ENCODE data around the gene KIF5A. TPM values are rescaled to one million over a fixed set of nuclear protein-coding genes. Genes with fewer than 3 reads are reported as not detected.
"Not testable (repeated sequence)": the region's sequence is repeated elsewhere in the genome, so short reads cannot be mapped to it uniquely, and the experiment has no call there.

KIF5A gene
- total RNA-seq, 1 donor from 2014 or later: under 0.01 TPM

GRCh38 chr12:57583008-57583831, 33.4 kb downstream of the KIF5A start:
- DNase-seq (ENCODE audit: low read depth in 2 of 2): peak; percentile 87 to 91

GRCh38 chr12:57584050-57584449, 34.2 kb downstream of the KIF5A start:
- DNase-seq (ENCODE audit: low read depth in 2 of 2): no peak

GRCh38 chr12:57584690-57585089, 34.8 kb downstream of the KIF5A start:
- no peak for DNase-seq (ENCODE audit: low read depth in 2 of 2)

GRCh38 chr12:57585156-57585555, 35.3 kb downstream of the KIF5A start:
- no peak for DNase-seq (ENCODE audit: low read depth in 2 of 2)

GRCh38 chr12:57586128-57586527, 36.3 kb downstream of the KIF5A start:
- no peak for DNase-seq (ENCODE audit: low read depth in 2 of 2)

- no peak for DNase-seq (ENCODE audit: low read depth in 2 of 2)
These were observed 37.1 kb downstream of the KIF5A start for GRCh38 chr12:57586832-57587429.

- not testable (repeated sequence) for DNase-seq (ENCODE audit: low read depth in 2 of 2)
These were observed 39.2 kb downstream of the KIF5A start for GRCh38 chr12:57588951-57589610.

GRCh38 chr12:57590479-57590863, 40.6 kb downstream of the KIF5A start:
- DNase-seq (ENCODE audit: low read depth in 2 of 2): no peak

GRCh38 chr12:57590864-57591781, 41.3 kb downstream of the KIF5A start, which contains the start of gene PIP4K2C:
TSS of gene PIP4K2C (plus strand) at chr12:57591192. CDS start at chr12:57591290, 98 bp downstream.
- peak; percentile 17 to 52 for DNase-seq (ENCODE audit: low read depth in 2 of 2)

GRCh38 chr12:57591782-57592325, 42.0 kb downstream of the KIF5A start:
- DNase-seq (ENCODE audit: low read depth in 2 of 2): no peak

- no peak for DNase-seq (ENCODE audit: low read depth in 2 of 2)
These were observed 42.8 kb downstream of the KIF5A start for GRCh38 chr12:57592551-57593165.

- no peak for DNase-seq (ENCODE audit: low read depth in 2 of 2)
These were observed 43.3 kb downstream of the KIF5A start for GRCh38 chr12:57593187-57593586.

GRCh38 chr12:57600395-57600794, 50.6 kb downstream of the KIF5A start:
- no peak for DNase-seq (ENCODE audit: low read depth in 2 of 2)

- DNase-seq (ENCODE audit: low read depth in 2 of 2): no peak
These were observed 52.7 kb downstream of the KIF5A start for GRCh38 chr12:57602544-57602943.

- no peak for DNase-seq (ENCODE audit: low read depth in 2 of 2)
These were observed 53.5 kb downstream of the KIF5A start for GRCh38 chr12:57603324-57603723.

GRCh38 chr12:57603815-57604453, 54.1 kb downstream of the KIF5A start:
- DNase-seq (ENCODE audit: low read depth in 2 of 2): no peak

- peak in 1 of 2 donors; percentile 43 for DNase-seq (ENCODE audit: low read depth in 2 of 2)
These were observed 54.7 kb downstream of the KIF5A start, which contains the start of gene DTX3 for GRCh38 chr12:57604454-57604991. TSS of gene DTX3 (plus strand) at chr12:57604824. CDS start at chr12:57606518, 1,694 bp downstream.

GRCh38 chr12:57604992-57605810, 55.4 kb downstream of the KIF5A start:
- no peak for DNase-seq (ENCODE audit: low read depth in 2 of 2)

- DNase-seq (ENCODE audit: low read depth in 2 of 2): no peak
These were observed 56.0 kb downstream of the KIF5A start for GRCh38 chr12:57605811-57606311.

All from lung microvascular endothelial cell (primary cell).